NB4 (cell line): ENCODE data around the gene RBM7.
A peak's percentile ranks its signal among the peaks of the same experiment; 100 is the strongest.

Source experiments
- POLR2A ChIP-seq: IDR thresholded peaks from 2 replicates; pipeline ENCODE4 v1.6.1; 2011; ENCODE audit warnings: mild to moderate bottlenecking; ENCODE audit not compliant: insufficient read length; ENCODE audit errors: extremely low read depth
- TF ChIP-seq, protein P1 (sequence below): IDR thresholded peaks from one replicate; pipeline ENCODE4 v1.5.1; 2012; ENCODE audit warnings: low read depth, low read length

DNA sequence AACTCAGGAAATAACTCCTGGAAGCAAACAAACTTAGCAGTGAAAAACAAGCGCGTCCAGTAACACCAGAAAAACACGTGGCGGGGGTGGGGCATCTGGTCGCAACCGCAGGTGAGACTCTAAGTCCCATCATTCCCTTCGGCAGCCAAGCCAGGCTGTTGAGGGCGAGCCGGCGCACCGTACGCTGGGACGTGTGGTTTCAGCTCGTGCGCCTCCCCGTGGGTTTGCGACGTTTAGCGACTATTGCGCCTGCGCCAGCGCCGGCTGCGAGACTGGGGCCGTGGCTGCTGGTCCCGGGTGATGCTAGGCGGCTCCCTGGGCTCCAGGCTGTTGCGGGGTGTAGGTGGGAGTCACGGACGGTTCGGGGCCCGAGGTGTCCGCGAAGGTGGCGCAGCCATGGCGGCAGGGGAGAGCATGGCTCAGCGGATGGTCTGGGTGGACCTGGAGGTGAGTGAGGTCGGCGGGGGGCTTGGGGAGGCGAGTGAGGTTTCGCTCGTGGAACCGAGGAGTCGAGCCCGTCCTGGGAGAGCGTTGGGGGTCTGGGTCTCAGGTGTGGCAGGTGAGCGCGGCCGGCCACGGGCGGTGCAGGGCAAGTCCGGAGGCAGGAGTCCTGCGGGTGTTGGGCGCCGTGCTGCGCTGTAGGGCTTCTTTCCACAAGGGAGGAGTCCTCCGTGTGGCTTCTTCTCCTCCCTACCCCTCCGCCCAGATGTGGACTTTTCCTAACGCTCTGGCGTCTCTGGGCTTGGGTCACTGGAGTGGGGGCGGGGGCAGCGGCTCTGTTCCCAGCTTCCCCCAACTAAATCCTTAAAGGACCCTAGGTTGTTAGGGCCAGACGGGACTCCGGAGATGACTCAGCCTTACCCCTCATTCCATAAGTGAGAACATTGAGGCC lies 39.0 kb downstream of the RBM7 start, which contains the start of gene REXO2:
- TF ChIP-seq, protein P1, sequence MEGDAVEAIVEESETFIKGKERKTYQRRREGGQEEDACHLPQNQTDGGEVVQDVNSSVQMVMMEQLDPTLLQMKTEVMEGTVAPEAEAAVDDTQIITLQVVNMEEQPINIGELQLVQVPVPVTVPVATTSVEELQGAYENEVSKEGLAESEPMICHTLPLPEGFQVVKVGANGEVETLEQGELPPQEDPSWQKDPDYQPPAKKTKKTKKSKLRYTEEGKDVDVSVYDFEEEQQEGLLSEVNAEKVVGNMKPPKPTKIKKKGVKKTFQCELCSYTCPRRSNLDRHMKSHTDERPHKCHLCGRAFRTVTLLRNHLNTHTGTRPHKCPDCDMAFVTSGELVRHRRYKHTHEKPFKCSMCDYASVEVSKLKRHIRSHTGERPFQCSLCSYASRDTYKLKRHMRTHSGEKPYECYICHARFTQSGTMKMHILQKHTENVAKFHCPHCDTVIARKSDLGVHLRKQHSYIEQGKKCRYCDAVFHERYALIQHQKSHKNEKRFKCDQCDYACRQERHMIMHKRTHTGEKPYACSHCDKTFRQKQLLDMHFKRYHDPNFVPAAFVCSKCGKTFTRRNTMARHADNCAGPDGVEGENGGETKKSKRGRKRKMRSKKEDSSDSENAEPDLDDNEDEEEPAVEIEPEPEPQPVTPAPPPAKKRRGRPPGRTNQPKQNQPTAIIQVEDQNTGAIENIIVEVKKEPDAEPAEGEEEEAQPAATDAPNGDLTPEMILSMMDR: no peak
- TF ChIP-seq POLR2A: peak; percentile 54
